Natural killer cell (primary cell): ENCODE data around the gene AADACL3. TPM values are rescaled to one million over a fixed set of nuclear protein-coding genes. Genes with fewer than 3 reads are reported as not detected.

Source experiments
- ATAC-seq, 3 donors: fragments of 150-1000 bp in 2 of 3; fragments of 200-7000 bp in 1 of 3; cut with Tn5 transposase; 1 replicate in 1 of 3; 2 replicates in 2 of 3; pipeline ENCODE4 v1.10.0; 2021; ENCODE audit warnings: mild to moderate bottlenecking in 2 of 3, moderate library complexity in 2 of 3
- DNase-seq, 2 donors: peaks; one replicate each; pipeline versions ENCODE4 v3.0.0 to v3.0.0-alpha.2; 2013 to 2021; ENCODE audit warnings: mixed read lengths in 1 of 2
- H3K27ac ChIP-seq: one replicate; pipeline ENCODE4 v1.5.1; 2013; ENCODE audit warnings: mild to moderate bottlenecking, low read length
- H3K27me3 ChIP-seq: one replicate; pipeline ENCODE4 v1.6.1; 2013; ENCODE audit warnings: low read length; ENCODE audit not compliant: control insufficient read depth, insufficient read depth
- H3K36me3 ChIP-seq: one replicate; pipeline ENCODE4 v1.6.1; 2013; ENCODE audit warnings: low read length; ENCODE audit not compliant: control insufficient read depth, insufficient read depth
- H3K4me1 ChIP-seq: one replicate; pipeline ENCODE4 v1.6.1; 2013; ENCODE audit warnings: low read length; ENCODE audit not compliant: control insufficient read depth, insufficient read depth
- H3K4me3 ChIP-seq: one replicate; pipeline ENCODE4 v1.5.1; 2013; ENCODE audit warnings: low read length
- H3K9me3 ChIP-seq: one replicate; pipeline ENCODE4 v1.6.1; 2013; ENCODE audit warnings: low read length; ENCODE audit not compliant: control insufficient read depth, insufficient read depth
- H3K27ac Mint-ChIP-seq, 2 donors: one replicate each; pipeline ENCODE4 v1.8.0; 2022; ENCODE audit warnings: mild to moderate bottlenecking in 2 of 2, mixed read lengths in 2 of 2, moderate library complexity in 1 of 2
- H3K27me3 Mint-ChIP-seq, 2 donors: one replicate each; pipeline ENCODE4 v1.8.0; 2022; ENCODE audit warnings: low read depth in 2 of 2, mixed read lengths in 2 of 2
- H3K36me3 Mint-ChIP-seq: one replicate; pipeline ENCODE4 v1.8.0; 2022; ENCODE audit warnings: mixed read lengths
- H3K4me1 Mint-ChIP-seq, 2 donors: one replicate each; pipeline ENCODE4 v1.8.0; 2022; ENCODE audit warnings: mixed read lengths in 2 of 2
- H3K4me3 Mint-ChIP-seq: one replicate; pipeline ENCODE4 v1.8.0; 2022; ENCODE audit warnings: mild to moderate bottlenecking, moderate library complexity, mixed read lengths
- H3K9me3 Mint-ChIP-seq, 2 donors: one replicate each; pipeline ENCODE4 v1.8.0; 2022; ENCODE audit warnings: mixed read lengths in 2 of 2
- WGBS: methylation state at CpG from one replicate; pipeline ENCODE4 v1.1.7; 2013; ENCODE audit warnings: missing lambda C conversion rate; ENCODE audit not compliant: insufficient coverage; 5-methylcytosine and 5-hydroxymethylcytosine counted together
- intact Hi-C: fragments of 100-400 bp; cut with micrococcal nuclease; formaldehyde crosslinking; loops from one replicate; pipeline ENCODE4 v1.14.2; 2022
- total RNA-seq, 4 donors: library from RNA; stranded (reverse); fragments of 120-200 nt in 1 of 4; gene quantifications; one replicate each; pipeline versions ENCODE4 v1.2.3 to v1.2.4, GENCODE V29; 2013 to 2022
- TF ChIP-seq, protein P1 (sequence below): fragments of 200-600 bp; IDR thresholded peaks from one replicate; pipeline ENCODE4 v1.8.0; 2022; ENCODE audit warnings: antibody characterized with exemption

AADACL3 gene
- total RNA-seq, 3 donors from 2014 or later (not counting 1 experiment from before 2014, with no cell fraction given), result not detected

DNA sequence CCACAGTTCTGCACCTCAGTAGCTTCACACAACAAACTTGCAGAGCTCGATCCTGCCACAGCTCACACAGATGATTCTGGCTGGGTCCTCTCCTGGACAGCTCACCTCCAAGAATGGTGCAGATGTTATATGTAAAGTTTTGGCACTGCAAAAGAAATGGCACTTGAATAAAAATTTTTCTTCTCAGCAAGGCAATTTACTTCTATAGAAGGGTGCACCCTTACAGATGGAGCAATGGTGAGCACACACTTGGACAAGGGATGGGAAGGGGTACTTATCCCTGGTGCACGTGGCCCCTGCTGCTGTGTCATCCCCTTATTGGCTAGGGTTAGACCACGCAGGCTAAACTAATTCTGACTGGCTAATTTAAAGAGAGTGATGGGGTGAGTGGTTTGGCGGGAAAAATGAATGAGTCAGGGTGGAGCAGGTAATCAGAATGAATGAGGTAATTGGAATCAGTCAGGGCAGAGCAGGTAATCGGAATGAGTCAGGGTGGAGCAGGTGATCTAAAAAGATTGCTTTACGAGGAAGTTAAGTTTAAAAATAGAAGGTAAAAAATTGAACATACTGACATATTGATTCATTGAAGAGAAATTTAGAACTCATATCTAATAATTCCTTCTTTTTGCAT, 12.0 kb upstream of the AADACL3 start:
- TF ChIP-seq, protein P1, sequence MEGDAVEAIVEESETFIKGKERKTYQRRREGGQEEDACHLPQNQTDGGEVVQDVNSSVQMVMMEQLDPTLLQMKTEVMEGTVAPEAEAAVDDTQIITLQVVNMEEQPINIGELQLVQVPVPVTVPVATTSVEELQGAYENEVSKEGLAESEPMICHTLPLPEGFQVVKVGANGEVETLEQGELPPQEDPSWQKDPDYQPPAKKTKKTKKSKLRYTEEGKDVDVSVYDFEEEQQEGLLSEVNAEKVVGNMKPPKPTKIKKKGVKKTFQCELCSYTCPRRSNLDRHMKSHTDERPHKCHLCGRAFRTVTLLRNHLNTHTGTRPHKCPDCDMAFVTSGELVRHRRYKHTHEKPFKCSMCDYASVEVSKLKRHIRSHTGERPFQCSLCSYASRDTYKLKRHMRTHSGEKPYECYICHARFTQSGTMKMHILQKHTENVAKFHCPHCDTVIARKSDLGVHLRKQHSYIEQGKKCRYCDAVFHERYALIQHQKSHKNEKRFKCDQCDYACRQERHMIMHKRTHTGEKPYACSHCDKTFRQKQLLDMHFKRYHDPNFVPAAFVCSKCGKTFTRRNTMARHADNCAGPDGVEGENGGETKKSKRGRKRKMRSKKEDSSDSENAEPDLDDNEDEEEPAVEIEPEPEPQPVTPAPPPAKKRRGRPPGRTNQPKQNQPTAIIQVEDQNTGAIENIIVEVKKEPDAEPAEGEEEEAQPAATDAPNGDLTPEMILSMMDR, result no peak
- WGBS, result 79% methylated on average over 5 of the region's 6 CpGs
- Histone ChIP-seq H3K9me3 (peaks cover 10% of the 10 kb centered on the region), H3K27ac (no peak overlapping the region), H3K4me1 (no peaks in the 10 kb centered on the region), H3K36me3 (no peaks in the 10 kb centered on the region), H3K27me3 (peaks cover 6% of the 10 kb centered on the region), H3K4me3 (no peak overlapping the region)
- intact Hi-C loops, result no loop called here
- Mint-ChIP-seq H3K36me3 (no peaks in the 10 kb centered on the region), H3K4me3 (no peak overlapping the region), H3K9me3 (peaks cover 2 to 3% of the 10 kb centered on the region in 2 donors), H3K27ac (no peak overlapping the region), H3K27me3 (peaks cover 17 to 28% of the 10 kb centered on the region in 2 donors), H3K4me1 (no peaks in the 10 kb centered on the region)
- no peak for ATAC-seq
- no peak for DNase-seq

GRCh38 chr1:12706061-12706460, 9.8 kb upstream of the AADACL3 start:
- Histone ChIP-seq H3K4me3 (no peak overlapping the region), H3K27ac (no peak overlapping the region), H3K36me3 (no peaks in the 10 kb centered on the region), H3K4me1 (no peaks in the 10 kb centered on the region), H3K27me3 (no peaks in the 10 kb centered on the region), H3K9me3 (peaks cover 10% of the 10 kb centered on the region)
- no peaks in the 10 kb centered on the region for H3K4me1 Mint-ChIP-seq
- peaks cover 11 to 32% of the 10 kb centered on the region in 2 donors for H3K27me3 Mint-ChIP-seq
- no peak overlapping the region for H3K27ac Mint-ChIP-seq
- DNase-seq (no peak), ATAC-seq (no peak)
- TF ChIP-seq, protein P1, result no peak
- H3K9me3 Mint-ChIP-seq, result peaks cover 2 to 3% of the 10 kb centered on the region in 2 donors
- no peaks in the 10 kb centered on the region for H3K36me3 Mint-ChIP-seq
- H3K4me3 Mint-ChIP-seq, result no peak overlapping the region
- intact Hi-C loops, result no loop called here
- 87% methylated on average over 3 of the region's 3 CpGs for WGBS

DNA sequence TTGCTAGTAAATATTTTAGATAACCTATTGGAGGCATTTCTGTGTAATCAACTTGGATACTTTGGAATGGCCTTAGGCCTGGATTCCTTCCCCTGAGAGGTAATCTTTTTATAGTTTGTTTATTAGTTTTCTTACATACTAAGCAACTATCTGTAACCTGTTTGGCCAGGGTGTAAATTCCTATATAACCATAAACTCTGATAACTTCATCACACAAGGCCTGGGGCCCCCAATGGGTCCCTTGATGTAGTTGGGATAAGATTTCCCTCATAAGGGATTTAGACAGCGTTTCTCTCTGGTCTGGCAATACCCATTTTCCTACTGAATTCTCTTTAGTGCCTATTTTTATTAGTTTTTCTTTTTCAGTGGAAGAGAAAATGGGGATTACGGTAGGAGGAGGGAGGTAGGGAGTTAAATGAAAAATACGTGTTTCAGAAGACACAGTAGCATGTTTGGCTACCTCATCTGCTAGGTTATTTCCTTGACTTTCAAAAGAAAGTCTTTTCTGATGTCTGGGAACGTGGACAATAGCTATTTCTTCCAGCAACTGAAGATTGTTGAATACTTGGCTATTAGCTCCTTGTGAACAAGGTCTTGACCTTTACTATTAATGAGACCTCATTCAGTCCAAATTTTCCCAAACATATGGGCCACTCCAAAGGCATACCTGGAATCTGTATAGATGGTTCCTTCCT, 7.4 kb upstream of the AADACL3 start:
- no peak overlapping the region for H3K4me3 Mint-ChIP-seq
- H3K27me3 ChIP-seq, result no peaks in the 10 kb centered on the region
- no peaks in the 10 kb centered on the region for H3K36me3 Mint-ChIP-seq
- no peaks in the 10 kb centered on the region for H3K36me3 ChIP-seq
- TF ChIP-seq, protein P1, result no peak
- no peaks in the 10 kb centered on the region for H3K4me1 ChIP-seq
- H3K4me3 ChIP-seq, result no peak overlapping the region
- 75% methylated on average over 4 of the region's 4 CpGs for WGBS
- H3K27me3 Mint-ChIP-seq, result peaks cover 15 to 46% of the 10 kb centered on the region in 2 donors
- peaks cover 2 to 3% of the 10 kb centered on the region in 2 donors for H3K9me3 Mint-ChIP-seq
- H3K27ac ChIP-seq, result no peak overlapping the region
- DNase-seq (no peak), ATAC-seq (no peak)
- no peaks in the 10 kb centered on the region for H3K4me1 Mint-ChIP-seq
- intact Hi-C loops, result no loop called here
- H3K9me3 ChIP-seq, result peaks cover 5% of the 10 kb centered on the region
- no peak overlapping the region for H3K27ac Mint-ChIP-seq
